IPS DF 19.7 (cell line): Measurements from ENCODE around the gene NT5C2.
"Not testable (repeated sequence)": the region's sequence is repeated elsewhere in the genome, so short reads cannot be mapped to it uniquely, and the experiment has no call there.

Experiments
- DNase-seq: peaks from one replicate; pipeline ENCODE4 v3.0.0-alpha.2; 2013; ENCODE audit warnings: low read depth, low spot score

NT5C2 gene

GRCh38 chr10:103202319-103202718, 9.2 kb upstream of the NT5C2 start:
- no peak for DNase-seq

- no peak for DNase-seq
Measured at GRCh38 chr10:103199488-103199887, 6.4 kb upstream of the NT5C2 start.

- DNase-seq, result no peak
Measured at GRCh38 chr10:103198648-103199047, 5.6 kb upstream of the NT5C2 start.

GRCh38 chr10:103197903-103198302, 4.8 kb upstream of the NT5C2 start:
- DNase-seq, result no peak

- DNase-seq, result no peak
Measured at GRCh38 chr10:103197174-103197573, 4.1 kb upstream of the NT5C2 start.

- no peak for DNase-seq
Measured at GRCh38 chr10:103196516-103196915, 3.4 kb upstream of the NT5C2 start.

- no peak for DNase-seq
Measured at GRCh38 chr10:103193820-103194529, 903 bp upstream of the NT5C2 start.

GRCh38 chr10:103192451-103193106, 493 bp downstream of the NT5C2 start:
- no peak for DNase-seq

GRCh38 chr10:103192089-103192450, 1.0 kb downstream of the NT5C2 start:
- DNase-seq, result no peak

- DNase-seq, result not testable (repeated sequence)
Measured at GRCh38 chr10:103191198-103191597, 1.9 kb downstream of the NT5C2 start.

- no peak for DNase-seq
Measured at GRCh38 chr10:103188853-103189252, 4.2 kb downstream of the NT5C2 start.

GRCh38 chr10:103186128-103186527, 6.9 kb downstream of the NT5C2 start:
- DNase-seq, result no peak

- no peak for DNase-seq
Measured at GRCh38 chr10:103184615-103185014, 8.5 kb downstream of the NT5C2 start.

GRCh38 chr10:103183991-103184451, 9.1 kb downstream of the NT5C2 start:
- not testable (repeated sequence) for DNase-seq

- DNase-seq, result no peak
Measured at GRCh38 chr10:103181244-103181643, 11.8 kb downstream of the NT5C2 start.

- no peak for DNase-seq
Measured at GRCh38 chr10:103180491-103180890, 12.6 kb downstream of the NT5C2 start.

GRCh38 chr10:103177123-103177522, 15.9 kb downstream of the NT5C2 start:
- DNase-seq, result no peak

GRCh38 chr10:103175580-103176285, 17.3 kb downstream of the NT5C2 start:
- DNase-seq, result no peak

- not testable (repeated sequence) for DNase-seq
Measured at GRCh38 chr10:103174324-103174723, 18.7 kb downstream of the NT5C2 start.

- DNase-seq, result no peak
Measured at GRCh38 chr10:103171278-103171677, 21.8 kb downstream of the NT5C2 start.

- DNase-seq, result no peak
Measured at GRCh38 chr10:103168438-103168837, 24.6 kb downstream of the NT5C2 start.

- not testable (repeated sequence) for DNase-seq
Measured at GRCh38 chr10:103167554-103167953, 25.5 kb downstream of the NT5C2 start.

GRCh38 chr10:103166523-103166922, 26.5 kb downstream of the NT5C2 start:
- no peak for DNase-seq
